COLO668 (cell line): ENCODE results near the gene LOXHD1.

Source experiments
- DNase-seq: peaks from one replicate; lab custom pipeline; 2025; ENCODE audit not compliant: unreplicated experiment; lab: John Stamatoyannopoulos, UW

The LOXHD1 gene

GRCh38 chr18:46657115-46657955 lies at the start of gene LOXHD1:
LOXHD1 (minus strand) TSS chr18:46657220; CDS start chr18:46657033, 187 bp downstream.
- DNase-seq = peak; percentile 26

- no peak for DNase-seq
Measured at GRCh38 chr18:46705521-46705920, 48.5 kb upstream of the LOXHD1 start.

- DNase-seq = no peak
Measured at GRCh38 chr18:46704816-46705215, 47.8 kb upstream of the LOXHD1 start.

GRCh38 chr18:46704189-46704588 lies 47.2 kb upstream of the LOXHD1 start:
- no peak for DNase-seq

GRCh38 chr18:46702471-46702870 lies 45.5 kb upstream of the LOXHD1 start:
- no peak for DNase-seq

- no peak for DNase-seq
Measured at GRCh38 chr18:46700066-46700824, 43.2 kb upstream of the LOXHD1 start.

- no peak for DNase-seq
Measured at GRCh38 chr18:46696702-46697101, 39.7 kb upstream of the LOXHD1 start.

GRCh38 chr18:46696268-46696667 lies 39.2 kb upstream of the LOXHD1 start:
- no peak for DNase-seq

- no peak for DNase-seq
Measured at GRCh38 chr18:46693996-46694395, 37.0 kb upstream of the LOXHD1 start.

GRCh38 chr18:46688853-46689525 lies 32.0 kb upstream of the LOXHD1 start:
- DNase-seq = no peak

- DNase-seq = no peak
Measured at GRCh38 chr18:46686186-46686585, 29.2 kb upstream of the LOXHD1 start.

GRCh38 chr18:46683252-46683651 lies 26.2 kb upstream of the LOXHD1 start:
- no peak for DNase-seq

GRCh38 chr18:46680784-46681695 lies 24.0 kb upstream of the LOXHD1 start:
- DNase-seq = no peak

- DNase-seq = no peak
Measured at GRCh38 chr18:46679846-46680598, 23.0 kb upstream of the LOXHD1 start.

GRCh38 chr18:46678785-46679399 lies 21.9 kb upstream of the LOXHD1 start:
- DNase-seq = no peak

- DNase-seq = no peak
Measured at GRCh38 chr18:46678041-46678440, 21.0 kb upstream of the LOXHD1 start.

- DNase-seq = no peak
Measured at GRCh38 chr18:46677611-46678010, 20.6 kb upstream of the LOXHD1 start.

- DNase-seq = peak; percentile 36
Measured at GRCh38 chr18:46676182-46676835, 19.3 kb upstream of the LOXHD1 start.

- no peak for DNase-seq
Measured at GRCh38 chr18:46675112-46675511, 18.1 kb upstream of the LOXHD1 start.
